NCI-H1105 treated with DMSO at 0.1 percent for 48 hours (cell line): ENCODE data around the gene ELP4.
"Not testable (repeated sequence)": the region's sequence is repeated elsewhere in the genome, so short reads cannot be mapped to it uniquely, and the experiment has no call there.

Source experiments
- DNase-seq: peaks from one replicate; lab custom pipeline; 2025; lab: John Stamatoyannopoulos, UW

The ELP4 gene, protein sequence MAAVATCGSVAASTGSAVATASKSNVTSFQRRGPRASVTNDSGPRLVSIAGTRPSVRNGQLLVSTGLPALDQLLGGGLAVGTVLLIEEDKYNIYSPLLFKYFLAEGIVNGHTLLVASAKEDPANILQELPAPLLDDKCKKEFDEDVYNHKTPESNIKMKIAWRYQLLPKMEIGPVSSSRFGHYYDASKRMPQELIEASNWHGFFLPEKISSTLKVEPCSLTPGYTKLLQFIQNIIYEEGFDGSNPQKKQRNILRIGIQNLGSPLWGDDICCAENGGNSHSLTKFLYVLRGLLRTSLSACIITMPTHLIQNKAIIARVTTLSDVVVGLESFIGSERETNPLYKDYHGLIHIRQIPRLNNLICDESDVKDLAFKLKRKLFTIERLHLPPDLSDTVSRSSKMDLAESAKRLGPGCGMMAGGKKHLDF

DNA sequence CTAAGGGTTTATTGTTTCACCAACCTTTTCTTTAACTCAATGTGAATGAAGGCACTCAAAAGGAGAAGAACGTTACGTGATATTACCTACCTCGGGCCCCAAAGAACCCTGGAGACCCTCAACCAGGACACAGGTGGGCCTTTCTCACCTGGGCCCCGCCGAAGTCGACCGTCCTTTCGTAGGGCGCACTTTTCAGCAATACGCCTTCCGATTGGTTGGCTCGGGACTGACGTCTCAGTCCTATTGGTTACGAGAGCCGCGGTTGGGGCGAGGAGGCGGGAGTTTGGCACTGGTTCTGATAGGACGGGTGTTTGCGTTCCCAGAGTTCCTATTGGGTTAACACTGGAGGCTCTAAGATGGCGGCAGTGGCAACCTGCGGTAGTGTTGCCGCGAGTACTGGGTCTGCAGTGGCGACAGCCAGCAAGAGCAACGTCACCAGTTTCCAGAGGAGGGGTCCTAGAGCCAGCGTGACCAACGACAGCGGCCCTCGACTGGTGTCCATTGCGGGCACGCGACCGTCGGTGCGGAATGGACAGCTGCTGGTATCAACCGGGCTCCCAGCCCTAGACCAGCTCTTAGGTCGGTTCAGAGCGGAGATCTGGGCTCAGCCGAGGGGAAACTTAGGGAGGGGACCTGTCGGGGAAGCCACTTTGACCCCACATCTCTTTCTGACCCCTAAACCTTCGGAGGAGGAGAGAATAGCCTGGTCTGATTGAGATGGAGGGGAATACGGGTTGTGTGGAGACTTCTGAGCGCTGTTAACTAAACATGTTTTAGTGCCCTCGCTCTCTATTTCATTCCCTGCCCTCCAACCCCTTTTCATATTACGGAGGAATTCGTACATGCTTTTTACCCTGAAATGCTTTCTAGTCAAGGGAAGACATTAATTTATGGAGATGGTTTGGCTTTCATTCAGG lies at the start of gene ELP4, which contains the start of gene IMMP1L:
Gene ELP4 (plus strand): TSS at position 339 of the 917 bp plus-strand sequence. CDS start 18 bp downstream, at position 357.
Gene IMMP1L (minus strand): TSS at position 194 of the 917 bp plus-strand sequence. CDS start 46,346 bp downstream, outside the sequence.
- peak; percentile 98 for DNase-seq

- no peak for DNase-seq
Measured at GRCh38 chr11:31464436-31464835, 45.1 kb upstream of the ELP4 start.

DNA sequence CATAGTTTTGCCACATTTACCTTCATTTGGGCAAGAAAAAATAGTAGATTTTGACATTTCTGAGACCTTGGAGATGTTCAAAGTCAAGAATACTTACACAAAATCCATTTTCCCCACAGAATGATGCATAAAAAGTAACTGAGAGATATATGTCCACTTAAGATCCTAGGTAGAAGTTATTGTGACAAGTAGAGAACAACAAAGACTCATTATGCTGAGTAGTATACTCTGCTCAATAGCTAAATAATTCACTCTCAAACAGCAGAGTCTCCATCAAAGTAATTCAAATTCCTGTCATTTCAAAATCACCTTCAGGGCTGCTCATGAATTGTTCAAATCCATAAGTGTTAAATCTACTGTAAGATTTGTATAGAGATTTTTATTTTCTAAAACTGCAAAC lies 35.5 kb upstream of the ELP4 start:
- DNase-seq, result no peak

DNA sequence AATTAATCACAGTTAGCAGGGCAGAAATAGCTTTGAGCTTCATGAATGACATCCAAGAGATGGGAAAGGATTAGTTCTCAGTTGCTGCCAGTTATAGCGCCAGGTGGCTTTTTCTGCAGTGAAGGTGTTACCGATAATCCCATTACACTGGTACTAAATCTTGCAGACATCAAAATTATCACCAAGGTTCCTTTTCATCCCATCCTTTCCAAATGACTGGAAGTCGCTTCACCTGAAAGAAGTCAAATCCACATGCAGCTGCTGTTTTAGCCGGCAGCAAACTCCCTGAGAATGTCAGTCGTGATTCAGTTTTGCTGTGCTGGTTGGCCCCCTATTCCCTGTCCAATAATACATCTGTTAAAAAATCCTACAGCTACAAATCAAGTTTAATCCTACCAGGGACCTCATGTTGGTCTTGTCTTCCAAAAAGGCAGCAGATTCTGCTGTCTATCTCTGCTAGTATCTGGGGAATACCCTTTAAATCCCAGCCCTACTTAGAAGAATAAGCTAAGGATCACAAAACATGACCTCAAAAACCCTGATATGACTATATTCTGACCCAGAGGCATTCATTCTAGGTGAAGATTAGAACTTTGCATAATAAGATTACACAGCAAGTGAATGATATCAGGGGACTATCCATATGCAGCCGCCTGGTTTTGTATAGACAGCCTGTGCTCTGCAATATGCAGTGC lies 31.9 kb upstream of the ELP4 start:
- DNase-seq, result no peak

GRCh38 chr11:31478223-31478590 lies 31.4 kb upstream of the ELP4 start:
- no peak for DNase-seq

DNA sequence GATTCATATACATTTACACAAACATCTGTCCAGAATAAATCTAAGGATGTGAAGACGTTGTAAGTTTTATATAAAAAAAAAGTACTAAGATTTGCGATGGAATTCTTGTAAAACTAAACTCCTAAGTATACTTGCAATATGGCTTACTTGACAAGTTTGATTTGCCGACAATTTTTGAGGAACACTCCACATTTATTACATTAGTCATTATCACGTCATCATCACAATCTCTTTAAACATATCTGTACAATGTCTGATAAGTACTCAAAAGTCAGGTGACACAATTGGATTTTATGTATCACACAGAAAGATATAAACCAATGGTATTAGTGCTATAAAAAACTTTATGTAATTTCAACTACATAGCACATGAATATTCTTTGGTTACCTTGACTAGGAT lies 30.5 kb upstream of the ELP4 start:
- DNase-seq, result no peak

DNA sequence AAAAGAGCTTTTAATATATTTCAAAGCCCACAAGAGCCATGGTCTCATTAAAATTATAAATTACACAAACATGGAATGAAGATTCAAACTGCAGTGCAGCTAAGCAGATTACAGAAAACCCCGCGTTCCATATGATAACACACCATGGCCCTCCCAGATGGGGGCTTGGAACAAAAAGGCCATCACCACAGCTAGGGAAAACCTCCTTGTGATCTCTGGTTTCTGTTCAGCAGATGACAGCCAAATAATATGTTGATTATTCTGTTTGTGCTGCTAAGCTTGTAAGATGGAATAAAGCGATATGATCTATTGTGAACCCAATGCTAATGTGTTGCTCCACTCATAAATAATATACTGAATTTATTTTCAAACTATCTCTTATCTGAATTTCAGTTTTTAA lies 28.6 kb upstream of the ELP4 start:
- no peak for DNase-seq

- no peak for DNase-seq
Measured at GRCh38 chr11:31484497-31484896, 25.1 kb upstream of the ELP4 start.

GRCh38 chr11:31487848-31488247 lies 21.7 kb upstream of the ELP4 start:
- peak; percentile 54 for DNase-seq

- no peak for DNase-seq
Measured at GRCh38 chr11:31492320-31492913, 17.1 kb upstream of the ELP4 start.

GRCh38 chr11:31493235-31493634 lies 16.3 kb upstream of the ELP4 start:
- no peak for DNase-seq

- not testable (repeated sequence) for DNase-seq
Measured at GRCh38 chr11:31493762-31494161, 15.8 kb upstream of the ELP4 start.

DNA sequence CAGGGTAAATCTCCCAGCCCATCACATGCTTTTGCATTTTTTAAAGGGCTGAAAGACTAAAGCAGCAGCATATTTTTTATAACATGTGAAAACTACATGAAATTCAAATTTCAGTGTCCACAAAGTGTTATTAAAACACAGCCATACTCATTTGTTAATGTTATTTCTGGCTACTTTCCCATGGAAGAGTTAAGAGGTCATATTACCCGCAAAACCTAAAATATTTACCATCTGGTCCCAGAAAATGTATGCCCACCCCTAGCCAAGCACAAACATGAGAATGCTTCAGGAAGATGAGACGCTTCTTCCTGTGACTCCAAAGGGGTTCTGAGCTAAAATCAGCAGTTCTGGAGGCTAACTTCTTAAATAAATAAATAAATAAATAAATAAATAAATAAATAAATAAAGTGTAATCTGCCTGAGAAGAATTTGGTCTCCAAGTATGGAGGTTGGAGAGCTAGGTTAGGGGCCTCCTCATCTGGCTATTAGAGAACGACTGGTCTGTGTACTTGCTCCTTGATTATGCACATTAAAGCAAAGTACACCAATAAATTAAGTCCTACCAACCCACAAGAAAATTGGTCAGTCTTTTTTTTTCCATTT lies 9.9 kb upstream of the ELP4 start:
- DNase-seq, result no peak

DNA sequence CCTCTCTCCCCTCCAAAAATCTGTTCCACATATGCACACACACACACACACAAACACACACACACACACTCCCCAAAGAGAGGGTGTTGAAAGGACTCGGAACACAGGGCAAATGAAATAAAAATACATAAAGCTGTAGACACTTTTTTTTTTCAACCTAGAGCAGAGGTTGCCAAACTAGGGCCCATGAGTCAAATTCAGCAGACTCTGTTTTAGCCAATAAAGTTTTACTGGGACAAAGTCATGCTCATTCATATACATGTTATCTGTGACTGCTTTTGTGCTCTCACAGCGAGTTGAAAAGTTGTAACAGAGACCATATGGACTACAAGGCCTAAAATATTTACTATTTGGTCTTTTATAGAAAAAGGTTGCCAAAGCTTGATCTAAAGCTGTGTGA lies 9.0 kb upstream of the ELP4 start:
- no peak for DNase-seq

- DNase-seq, result peak; percentile 33
Measured at GRCh38 chr11:31509051-31509428, 527 bp upstream of the ELP4 start.

- no peak for DNase-seq
Measured at GRCh38 chr11:31512117-31512516, 2.5 kb downstream of the ELP4 start.

DNA sequence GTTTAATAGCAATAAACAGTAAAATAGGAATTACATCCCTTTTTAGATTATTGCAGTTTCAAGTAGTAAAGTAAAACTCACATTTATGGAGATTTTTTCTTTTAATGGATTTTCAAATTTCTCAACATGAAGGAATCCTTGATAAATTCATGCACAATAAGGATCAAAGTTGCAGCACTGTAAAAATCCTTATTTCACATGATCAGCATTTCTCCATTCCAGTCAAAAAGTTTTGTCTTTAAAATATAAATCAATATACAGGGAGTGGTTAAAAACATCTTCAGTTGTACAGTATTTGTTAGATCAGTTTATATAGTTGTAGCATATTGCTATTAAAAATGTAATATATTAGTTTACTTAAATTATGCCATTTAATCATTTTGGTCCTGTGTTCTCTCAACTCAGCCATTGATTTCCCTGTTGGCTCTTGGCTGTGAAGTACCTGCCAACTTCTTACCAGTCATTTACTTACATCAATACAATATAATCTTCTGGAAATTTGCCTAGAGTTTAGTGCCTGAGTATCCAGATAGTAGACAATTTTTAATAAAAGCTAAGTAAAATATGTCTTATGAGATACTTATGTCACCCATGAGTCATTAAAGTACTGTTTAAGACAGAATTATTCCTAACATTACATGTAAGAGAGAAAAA lies 12.1 kb downstream of the ELP4 start:
- DNase-seq, result no peak

GRCh38 chr11:31529189-31529588 lies 19.6 kb downstream of the ELP4 start:
- no peak for DNase-seq

GRCh38 chr11:31529701-31530100 lies 20.1 kb downstream of the ELP4 start:
- no peak for DNase-seq

DNA sequence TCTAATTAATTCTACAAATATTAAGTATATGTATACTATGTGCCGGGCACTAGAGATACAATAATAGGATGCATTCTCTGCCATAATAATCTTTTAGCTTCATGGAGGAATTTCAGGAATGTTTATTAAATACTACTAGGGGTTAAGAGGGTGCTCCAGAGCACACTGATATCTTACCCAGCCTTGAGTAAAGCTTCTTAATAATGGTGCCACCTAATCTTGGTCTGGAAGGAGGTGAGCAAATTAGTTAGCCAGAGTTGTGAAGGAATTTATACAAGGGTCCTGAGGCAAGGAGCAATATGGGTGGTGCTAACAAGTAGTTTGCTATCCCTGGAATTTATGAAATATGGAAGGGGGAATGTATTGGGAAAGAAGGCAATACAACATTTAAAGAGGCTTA lies 21.7 kb downstream of the ELP4 start:
- DNase-seq, result no peak

DNA sequence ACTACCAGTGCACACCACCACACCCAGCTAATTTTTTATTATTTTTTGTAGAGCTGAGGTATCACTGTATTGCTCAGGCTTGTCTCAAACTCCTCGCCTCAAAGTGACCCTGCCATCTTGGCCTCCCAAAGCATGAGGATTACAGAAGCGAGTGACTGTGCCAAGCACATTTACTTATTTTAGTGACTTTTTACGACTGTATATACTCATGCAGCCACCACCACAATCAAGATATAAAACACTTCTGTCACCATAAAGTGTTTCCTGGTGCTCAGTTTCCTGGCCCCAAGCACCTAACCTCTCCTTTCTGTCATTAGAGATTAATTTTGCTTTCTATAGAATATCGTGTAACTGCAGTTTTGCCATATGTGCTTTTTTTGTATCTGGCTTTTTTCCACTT lies 25.9 kb downstream of the ELP4 start:
- DNase-seq, result no peak
